Lower leg skin (tissue), 3 donors: ENCODE results near the gene SNAPIN.

Source experiments
- POLR2A ChIP-seq, 2 donors: fragments of 450-650 bp; IDR thresholded peaks; one replicate each; pipeline ENCODE4 v1.6.1; 2016 to 2017; ENCODE audit warnings: antibody characterized with exemption in 2 of 2, mild to moderate bottlenecking in 1 of 2, moderate library complexity in 1 of 2
- TF ChIP-seq, protein P1 (sequence below), 3 donors: fragments of 450-650 bp; IDR thresholded peaks; one replicate each; pipeline ENCODE4 v1.5.1; 2016; ENCODE audit warnings: antibody characterized with exemption in 3 of 3, mild to moderate bottlenecking in 3 of 3, moderate library complexity in 2 of 3

DNA sequence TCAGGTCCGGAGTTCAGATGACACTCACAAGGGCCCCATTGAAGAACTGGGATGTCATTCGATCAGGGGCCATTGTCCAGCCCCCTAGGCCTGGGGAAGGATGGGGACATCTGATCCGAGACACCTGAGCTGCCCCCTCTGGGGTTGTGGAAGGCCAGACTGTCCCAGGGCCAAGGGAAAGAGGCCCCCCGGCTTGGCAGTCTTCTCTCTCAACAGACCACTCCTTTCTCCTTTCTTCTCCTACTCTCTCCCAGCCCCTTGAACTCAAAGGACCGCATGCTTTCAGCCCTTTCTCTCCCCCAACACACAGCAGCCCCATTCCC lies 29.2 kb upstream of the SNAPIN start:
- TF ChIP-seq, protein P1, sequence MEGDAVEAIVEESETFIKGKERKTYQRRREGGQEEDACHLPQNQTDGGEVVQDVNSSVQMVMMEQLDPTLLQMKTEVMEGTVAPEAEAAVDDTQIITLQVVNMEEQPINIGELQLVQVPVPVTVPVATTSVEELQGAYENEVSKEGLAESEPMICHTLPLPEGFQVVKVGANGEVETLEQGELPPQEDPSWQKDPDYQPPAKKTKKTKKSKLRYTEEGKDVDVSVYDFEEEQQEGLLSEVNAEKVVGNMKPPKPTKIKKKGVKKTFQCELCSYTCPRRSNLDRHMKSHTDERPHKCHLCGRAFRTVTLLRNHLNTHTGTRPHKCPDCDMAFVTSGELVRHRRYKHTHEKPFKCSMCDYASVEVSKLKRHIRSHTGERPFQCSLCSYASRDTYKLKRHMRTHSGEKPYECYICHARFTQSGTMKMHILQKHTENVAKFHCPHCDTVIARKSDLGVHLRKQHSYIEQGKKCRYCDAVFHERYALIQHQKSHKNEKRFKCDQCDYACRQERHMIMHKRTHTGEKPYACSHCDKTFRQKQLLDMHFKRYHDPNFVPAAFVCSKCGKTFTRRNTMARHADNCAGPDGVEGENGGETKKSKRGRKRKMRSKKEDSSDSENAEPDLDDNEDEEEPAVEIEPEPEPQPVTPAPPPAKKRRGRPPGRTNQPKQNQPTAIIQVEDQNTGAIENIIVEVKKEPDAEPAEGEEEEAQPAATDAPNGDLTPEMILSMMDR (IDR thresholded peaks at IDR 0.05) = no peak
- no peak for TF ChIP-seq POLR2A (IDR thresholded peaks at IDR 0.05)
